ENCODE results near the gene CATSPERE. TPM values are rescaled to one million over a fixed set of nuclear protein-coding genes. Genes with fewer than 3 reads are reported as not detected.
"Not testable (repeated sequence)": the region's sequence is repeated elsewhere in the genome, so short reads cannot be mapped to it uniquely, and the experiment has no call there.

The CATSPERE gene
- total RNA-seq, 1 donor from 2014 or later, result 0.86 TPM

GRCh38 chr1:244660595-244660994, 199.5 kb downstream of the CATSPERE start:
- Histone ChIP-seq H3K4me2 (no peak overlapping the region), H3K27me3 (no peaks in the 10 kb centered on the region), H4K20me1 (ENCODE audit: low read depth) (peaks cover 20% of the 10 kb centered on the region), H3K9me3 (ENCODE audit: low read depth) (no peaks in the 10 kb centered on the region), H3K4me1 (peaks cover 16% of the 10 kb centered on the region), H3K9ac (no peak overlapping the region), H3F3A (ENCODE audit: low read depth) (peaks cover 7% of the 10 kb centered on the region), H3K27ac (no peak overlapping the region), H3K36me3 (peaks cover 22% of the 10 kb centered on the region), H3K4me3 (no peak overlapping the region), H3K79me2 (ENCODE audit: low read depth) (peaks cover 96% of the 10 kb centered on the region), H2AFZ (replicated peaks) (no peak overlapping the region)
- H3K4me3 Mint-ChIP-seq, result no peak overlapping the region
- H3K9me3 Mint-ChIP-seq, result peaks cover 22% of the 10 kb centered on the region
- no peak for TF ChIP-seq EZH2phosphoT487 (IDR thresholded peaks at IDR 0.05)
- TF ChIP-seq, protein P1, sequence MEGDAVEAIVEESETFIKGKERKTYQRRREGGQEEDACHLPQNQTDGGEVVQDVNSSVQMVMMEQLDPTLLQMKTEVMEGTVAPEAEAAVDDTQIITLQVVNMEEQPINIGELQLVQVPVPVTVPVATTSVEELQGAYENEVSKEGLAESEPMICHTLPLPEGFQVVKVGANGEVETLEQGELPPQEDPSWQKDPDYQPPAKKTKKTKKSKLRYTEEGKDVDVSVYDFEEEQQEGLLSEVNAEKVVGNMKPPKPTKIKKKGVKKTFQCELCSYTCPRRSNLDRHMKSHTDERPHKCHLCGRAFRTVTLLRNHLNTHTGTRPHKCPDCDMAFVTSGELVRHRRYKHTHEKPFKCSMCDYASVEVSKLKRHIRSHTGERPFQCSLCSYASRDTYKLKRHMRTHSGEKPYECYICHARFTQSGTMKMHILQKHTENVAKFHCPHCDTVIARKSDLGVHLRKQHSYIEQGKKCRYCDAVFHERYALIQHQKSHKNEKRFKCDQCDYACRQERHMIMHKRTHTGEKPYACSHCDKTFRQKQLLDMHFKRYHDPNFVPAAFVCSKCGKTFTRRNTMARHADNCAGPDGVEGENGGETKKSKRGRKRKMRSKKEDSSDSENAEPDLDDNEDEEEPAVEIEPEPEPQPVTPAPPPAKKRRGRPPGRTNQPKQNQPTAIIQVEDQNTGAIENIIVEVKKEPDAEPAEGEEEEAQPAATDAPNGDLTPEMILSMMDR (IDR thresholded peaks at IDR 0.05), result no peak
- TF ChIP-seq EZH2 (IDR thresholded peaks at IDR 0.05), result no peak
- H3K4me1 Mint-ChIP-seq, result peaks cover 7% of the 10 kb centered on the region
- H3K27me3 Mint-ChIP-seq (ENCODE audit: insufficient read depth, low read depth), result no peaks in the 10 kb centered on the region
- peaks cover 50% of the 10 kb centered on the region for H3K36me3 Mint-ChIP-seq
- no peak overlapping the region for H3K27ac Mint-ChIP-seq
- no peak for DNase-seq (ENCODE audit: low spot score)

GRCh38 chr1:244661569-244662312, 200.7 kb downstream of the CATSPERE start:
- not testable (repeated sequence) for H3K9ac ChIP-seq; H3K27me3 Mint-ChIP-seq (ENCODE audit: insufficient read depth, low read depth); H3K4me3 ChIP-seq; H3K4me1 ChIP-seq; H3K27me3 ChIP-seq; H3K4me2 ChIP-seq; H3F3A ChIP-seq (ENCODE audit: low read depth); H3K27ac Mint-ChIP-seq; H3K27ac ChIP-seq; H2AFZ ChIP-seq (replicated peaks); DNase-seq (ENCODE audit: low spot score); H3K4me3 Mint-ChIP-seq; H3K4me1 Mint-ChIP-seq; H3K9me3 ChIP-seq (ENCODE audit: low read depth)
- Histone ChIP-seq H3K79me2 (ENCODE audit: low read depth) (peaks cover 96% of the 10 kb centered on the region), H3K36me3 (peaks cover 22% of the 10 kb centered on the region), H4K20me1 (ENCODE audit: low read depth) (peaks cover 21% of the 10 kb centered on the region)
- H3K9me3 Mint-ChIP-seq, result peaks cover 22% of the 10 kb centered on the region
- peaks cover 46% of the 10 kb centered on the region for H3K36me3 Mint-ChIP-seq

GRCh38 chr1:244662599-244662998, 201.5 kb downstream of the CATSPERE start:
- Histone ChIP-seq H4K20me1 (ENCODE audit: low read depth) (peaks cover 25% of the 10 kb centered on the region), H3K9me3 (ENCODE audit: low read depth) (no peaks in the 10 kb centered on the region), H2AFZ (replicated peaks) (no peak overlapping the region), H3K27me3 (no peaks in the 10 kb centered on the region), H3K9ac (no peak overlapping the region), H3K4me1 (no peaks in the 10 kb centered on the region), H3K27ac (no peak overlapping the region), H3K4me2 (no peak overlapping the region), H3F3A (ENCODE audit: low read depth) (no peaks in the 10 kb centered on the region), H3K79me2 (ENCODE audit: low read depth) (peaks cover 96% of the 10 kb centered on the region), H3K4me3 (no peak overlapping the region), H3K36me3 (peaks cover 21% of the 10 kb centered on the region)
- peaks cover 41% of the 10 kb centered on the region for H3K36me3 Mint-ChIP-seq
- no peak overlapping the region for H3K27ac Mint-ChIP-seq
- H3K9me3 Mint-ChIP-seq, result peaks cover 19% of the 10 kb centered on the region
- DNase-seq (ENCODE audit: low spot score), result no peak
- H3K27me3 Mint-ChIP-seq (ENCODE audit: insufficient read depth, low read depth), result no peaks in the 10 kb centered on the region
- H3K4me1 Mint-ChIP-seq, result peaks cover 3% of the 10 kb centered on the region
- TF ChIP-seq, protein P1 (IDR thresholded peaks at IDR 0.05), result no peak
- no peak for TF ChIP-seq EZH2phosphoT487 (IDR thresholded peaks at IDR 0.05)
- H3K4me3 Mint-ChIP-seq, result no peak overlapping the region

DNA sequence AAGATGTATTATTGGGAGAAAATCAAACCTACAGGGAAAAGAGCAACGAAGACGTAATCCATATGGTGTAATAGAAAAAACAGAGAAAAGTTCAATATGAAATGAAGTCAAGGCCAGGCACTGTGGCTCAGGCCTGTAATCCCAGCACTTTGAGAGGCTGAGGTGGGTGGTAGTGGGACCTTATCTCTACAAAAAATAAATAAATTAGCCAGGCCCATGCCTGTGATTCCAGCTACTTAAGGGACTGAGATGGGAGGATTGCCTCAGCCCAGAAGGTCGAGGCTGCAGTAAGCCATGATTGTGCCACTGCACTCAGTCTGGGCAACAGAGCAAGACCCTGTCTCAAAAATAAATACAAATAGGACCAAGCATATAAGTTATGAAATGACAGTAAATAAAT, 203.3 kb downstream of the CATSPERE start:
- H3K9me3 Mint-ChIP-seq, result peaks cover 15% of the 10 kb centered on the region
- TF ChIP-seq, protein P1 (IDR thresholded peaks at IDR 0.05), result no peak
- TF ChIP-seq EZH2 (IDR thresholded peaks at IDR 0.05), result no peak
- no peak for TF ChIP-seq EZH2phosphoT487 (IDR thresholded peaks at IDR 0.05)

More for the DNA sequence above, 203.3 kb downstream of the CATSPERE start:
- no peak overlapping the region for H3K4me3 ChIP-seq
- H3K27me3 ChIP-seq, result no peaks in the 10 kb centered on the region
- H3K27ac ChIP-seq, result no peak overlapping the region
- no peaks in the 10 kb centered on the region for H3K4me1 Mint-ChIP-seq
- H3K9ac ChIP-seq, result no peak overlapping the region
- H3F3A ChIP-seq (ENCODE audit: low read depth), result no peaks in the 10 kb centered on the region
- no peak for DNase-seq (ENCODE audit: low spot score)
- no peaks in the 10 kb centered on the region for H3K27me3 Mint-ChIP-seq (ENCODE audit: insufficient read depth, low read depth)
- H3K9me3 ChIP-seq (ENCODE audit: low read depth), result no peaks in the 10 kb centered on the region
- no peak overlapping the region for H3K4me2 ChIP-seq
- H2AFZ ChIP-seq (replicated peaks), result no peak overlapping the region
- no peak overlapping the region for H3K4me3 Mint-ChIP-seq
- H4K20me1 ChIP-seq (ENCODE audit: low read depth), result peaks cover 19% of the 10 kb centered on the region
- H3K27ac Mint-ChIP-seq, result no peak overlapping the region
- peaks cover 27% of the 10 kb centered on the region for H3K36me3 Mint-ChIP-seq
- no peaks in the 10 kb centered on the region for H3K4me1 ChIP-seq
- H3K79me2 ChIP-seq (ENCODE audit: low read depth), result peaks cover 96% of the 10 kb centered on the region
- H3K36me3 ChIP-seq, result peaks cover 12% of the 10 kb centered on the region

Measured in neural progenitor cell (in vitro differentiated cells).